NCI-H2107 (cell line): ENCODE results near the gene JAKMIP1.
A peak's percentile ranks its signal among the peaks of the same experiment; 100 is the strongest.

Experiments
- DNase-seq: peaks from one replicate; lab custom pipeline; 2025; lab: John Stamatoyannopoulos, UW

Gene JAKMIP1

DNA sequence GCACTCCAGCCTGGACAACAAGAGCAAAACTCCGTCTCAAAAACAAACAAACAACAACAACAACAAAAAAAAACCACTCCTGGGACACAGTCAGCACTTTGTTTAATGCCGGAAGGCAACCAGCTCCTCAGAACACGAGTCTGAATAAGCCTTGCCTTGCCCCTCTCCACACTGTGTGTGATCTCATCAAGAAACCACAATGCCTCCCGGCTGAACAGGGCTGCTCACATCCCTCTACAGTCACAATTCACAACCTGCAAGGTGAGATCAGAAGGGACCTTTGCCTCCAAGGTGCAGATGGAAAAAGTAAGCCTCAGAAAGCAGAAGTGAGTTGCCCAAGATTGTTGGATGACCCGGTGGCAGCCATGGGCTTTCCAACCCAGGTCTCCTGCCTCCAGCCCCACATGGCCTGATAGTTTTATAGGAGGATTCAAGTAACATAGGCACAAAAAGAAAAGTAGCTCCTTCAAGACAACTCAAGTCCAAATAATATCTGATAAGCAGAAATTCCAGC is 80.8 kb downstream of the JAKMIP1 start:
- no peak for DNase-seq

- DNase-seq, result no peak
Observed at GRCh38 chr4:6118201-6118600, 82.1 kb downstream of the JAKMIP1 start.

GRCh38 chr4:6116696-6117285 is 83.6 kb downstream of the JAKMIP1 start:
- DNase-seq, result peak; percentile 31

DNA sequence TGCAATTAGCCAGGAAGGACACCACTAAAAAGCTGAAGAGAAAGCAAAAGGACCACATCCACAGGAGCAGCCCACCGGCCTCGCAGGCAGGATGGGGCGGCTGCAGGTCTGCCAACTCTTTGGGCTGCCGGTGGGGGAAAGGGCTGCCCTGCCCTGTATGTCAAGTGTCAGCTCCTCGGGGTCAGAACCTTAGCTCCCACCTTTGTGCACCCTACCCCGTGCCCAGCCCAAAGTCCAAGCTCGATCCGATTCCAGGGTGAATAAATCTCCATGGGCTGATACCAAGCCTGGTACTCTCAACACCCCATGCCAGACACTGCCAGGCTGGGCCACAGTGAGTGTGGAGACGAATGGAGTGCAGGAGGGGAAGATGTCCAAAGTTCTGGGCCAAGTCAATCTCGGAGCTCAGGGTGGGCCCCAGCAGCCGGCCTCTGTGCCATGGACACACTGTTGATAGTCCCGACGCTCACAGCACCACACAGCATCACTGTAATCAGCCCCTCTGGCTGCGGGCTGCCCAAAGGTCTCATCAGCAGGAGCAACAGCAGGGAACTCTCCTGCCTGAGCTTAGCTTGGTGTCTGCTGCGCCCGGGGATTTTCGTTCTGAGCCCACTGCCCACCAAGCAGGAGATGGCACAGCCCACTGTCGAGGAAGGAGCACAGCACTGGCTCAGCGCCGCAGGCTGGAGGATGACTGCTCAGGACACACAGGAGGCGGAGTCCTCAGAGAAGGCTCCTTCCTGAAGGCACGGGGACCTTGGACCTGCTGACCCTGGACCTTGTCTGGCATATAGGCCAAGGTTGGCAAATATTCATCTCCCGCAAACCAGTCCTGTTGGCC is 84.4 kb downstream of the JAKMIP1 start:
- DNase-seq, result no peak

DNA sequence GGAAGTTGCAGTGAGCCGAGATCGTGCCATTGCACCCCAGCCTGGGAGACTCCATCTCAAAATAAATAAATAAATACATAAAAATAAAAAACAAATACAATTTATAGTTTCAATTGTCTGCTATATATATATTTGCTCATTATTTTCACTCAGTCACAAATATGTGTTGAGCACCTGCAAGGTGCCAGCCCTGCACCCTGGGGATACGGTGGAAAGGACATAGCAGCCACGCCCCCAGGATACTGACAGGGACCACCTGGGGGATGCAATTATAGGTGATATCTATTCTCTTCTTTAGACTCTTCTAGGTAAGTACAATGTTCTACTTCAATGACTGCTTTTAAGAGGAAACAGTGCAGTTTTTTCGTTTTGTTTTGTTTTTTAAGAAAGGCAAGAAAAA is 85.0 kb downstream of the JAKMIP1 start:
- DNase-seq, result no peak

GRCh38 chr4:6114601-6115000 is 85.7 kb downstream of the JAKMIP1 start:
- DNase-seq, result no peak

GRCh38 chr4:6114181-6114580 is 86.2 kb downstream of the JAKMIP1 start:
- DNase-seq, result no peak

DNA sequence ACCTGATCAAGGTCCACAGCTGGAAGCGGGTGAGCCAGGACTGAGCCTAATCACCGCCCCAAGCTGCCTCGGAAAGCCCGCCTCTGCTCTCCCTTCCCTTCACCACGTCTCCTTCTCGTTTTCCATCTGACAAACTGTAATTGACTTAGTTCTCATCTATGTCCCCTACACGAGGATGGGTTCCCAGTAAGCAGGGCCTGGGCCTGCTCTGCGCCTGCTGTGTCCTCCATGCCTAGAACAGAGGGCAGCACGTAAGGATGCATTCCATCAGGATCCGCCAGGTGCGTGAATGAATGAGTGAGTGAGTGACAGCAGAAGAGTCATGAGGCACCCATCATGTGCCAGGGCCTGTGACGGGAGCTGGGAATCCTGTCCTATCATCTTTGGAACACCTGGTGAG is 86.7 kb downstream of the JAKMIP1 start:
- no peak for DNase-seq

- DNase-seq, result no peak
Observed at GRCh38 chr4:6112606-6113290, 87.6 kb downstream of the JAKMIP1 start.

GRCh38 chr4:6111354-6111960 is 88.9 kb downstream of the JAKMIP1 start:
- no peak for DNase-seq

DNA sequence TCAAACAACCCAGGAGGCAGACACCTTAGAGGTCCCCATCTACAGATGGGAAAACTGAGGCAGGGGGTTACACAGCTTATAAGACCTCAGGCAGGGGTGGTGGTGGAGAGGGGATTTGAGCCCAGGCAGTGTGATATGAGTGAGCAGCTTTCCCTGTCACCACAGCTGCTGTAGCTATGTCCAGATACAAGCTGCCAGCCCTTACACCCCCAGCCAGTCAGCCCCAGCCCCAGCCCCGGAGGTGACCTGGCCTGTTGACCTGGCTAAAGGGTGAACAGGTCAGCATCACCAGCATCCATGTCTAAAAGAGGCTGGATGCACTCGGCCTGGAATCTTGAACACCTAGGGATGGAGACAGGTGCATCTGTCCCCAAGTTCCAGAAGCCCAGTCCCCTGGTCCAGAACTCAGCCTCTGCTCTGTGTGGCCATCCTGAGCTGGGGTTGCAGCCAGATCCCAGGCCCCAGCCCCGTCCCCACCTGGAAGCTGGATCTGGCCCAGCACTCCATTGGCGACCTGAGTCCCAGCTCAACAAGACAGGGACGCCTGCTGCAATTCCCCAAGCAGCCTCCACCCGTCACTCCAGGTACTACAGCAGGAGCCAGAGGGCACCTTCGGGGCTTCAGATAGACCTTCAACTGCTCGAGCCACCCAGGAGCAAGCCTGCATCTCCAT is 89.5 kb downstream of the JAKMIP1 start:
- DNase-seq, result no peak

DNA sequence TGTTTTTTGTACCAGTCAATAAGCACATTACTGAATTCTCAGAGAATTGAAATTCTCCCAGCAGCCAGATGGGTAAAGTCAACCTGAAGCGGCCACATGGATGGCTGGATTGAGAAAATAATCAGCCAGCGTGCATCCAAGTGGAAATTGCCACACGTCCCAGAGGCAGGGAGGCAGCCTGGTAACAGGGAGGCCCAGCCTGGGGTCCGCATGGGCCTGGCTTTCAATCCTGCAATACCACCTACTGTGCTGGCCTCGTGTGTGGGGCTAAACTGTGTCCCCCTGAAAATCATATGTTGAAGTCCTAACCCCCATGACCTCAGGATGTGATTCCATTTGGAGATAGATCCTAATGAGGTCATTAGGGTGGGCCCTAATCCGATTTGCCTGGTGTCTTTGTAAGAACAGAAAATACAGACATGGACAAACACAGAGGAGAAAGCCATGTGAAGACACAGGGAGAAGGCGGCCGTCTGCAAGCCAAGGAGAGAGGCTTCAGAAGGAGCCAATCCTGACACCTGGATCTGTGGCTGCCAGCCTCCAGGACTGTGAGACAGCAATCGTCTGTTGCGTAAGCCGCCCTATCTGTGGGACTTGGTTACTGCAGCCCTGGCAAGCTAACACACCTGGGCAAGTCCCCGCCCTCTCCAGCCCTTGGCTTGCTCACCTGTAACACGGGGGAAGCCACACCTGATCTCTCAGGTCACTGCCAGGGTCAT is 90.3 kb downstream of the JAKMIP1 start:
- DNase-seq, result no peak

GRCh38 chr4:6107886-6108285 is 92.5 kb downstream of the JAKMIP1 start:
- no peak for DNase-seq

GRCh38 chr4:6107114-6107791 is 93.1 kb downstream of the JAKMIP1 start:
- DNase-seq, result no peak

GRCh38 chr4:6106156-6106555 is 94.2 kb downstream of the JAKMIP1 start:
- DNase-seq, result no peak

- DNase-seq, result no peak
Observed at GRCh38 chr4:6105311-6105911, 94.9 kb downstream of the JAKMIP1 start.

- no peak for DNase-seq
Observed at GRCh38 chr4:6104541-6105130, 95.7 kb downstream of the JAKMIP1 start.

DNA sequence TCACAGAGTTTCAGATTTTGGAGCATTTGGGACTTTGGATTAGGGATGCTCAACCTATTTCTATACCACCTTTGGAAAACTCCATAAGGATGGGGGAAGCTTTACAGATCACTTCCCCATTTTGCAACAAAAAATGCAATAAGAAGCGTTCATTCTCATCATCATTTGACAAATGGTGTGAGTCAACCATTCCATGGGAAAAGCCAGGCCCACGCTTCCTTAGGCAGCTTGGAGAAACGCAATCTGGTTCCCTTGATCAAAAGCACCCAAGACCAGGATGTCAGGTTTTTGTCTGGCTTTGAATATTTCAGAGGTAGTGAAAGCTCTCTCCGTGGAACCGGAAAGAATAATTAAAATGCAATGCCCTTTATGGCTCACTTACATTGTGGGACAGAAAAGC is 102.8 kb downstream of the JAKMIP1 start:
- no peak for DNase-seq

- DNase-seq, result no peak
Observed at GRCh38 chr4:6095897-6096296, 104.5 kb downstream of the JAKMIP1 start.
